ENCODE measurements around the gene DCBLD2. TPM values are rescaled to one million over a fixed set of nuclear protein-coding genes. Genes with fewer than 3 reads are reported as not detected.

The DCBLD2 gene
- total RNA-seq, 1 experiment from 2014 or later, result 48.0 TPM

- Histone ChIP-seq H2AK5ac (ENCODE audit: insufficient read length, low read length) (no peak overlapping the region), H3K18ac (ENCODE audit: insufficient read length, low read depth, low read length) (no peak overlapping the region), H3K79me1 (ENCODE audit: insufficient read depth, low read depth, low read length, poor library complexity, severe bottlenecking) (no peaks in the 10 kb centered on the region), H3K79me2 (ENCODE audit: insufficient read depth, low read length) (no peaks in the 10 kb centered on the region), H3T11ph (ENCODE audit: low read length) (no peak overlapping the region), H2BK15ac (ENCODE audit: low read depth, low read length) (no peak overlapping the region), H3K27me3 (ENCODE audit: insufficient read depth, low read length) (no peaks in the 10 kb centered on the region), H3K23ac (ENCODE audit: insufficient read length, low read depth, low read length) (no peak overlapping the region), H4K20me1 (ENCODE audit: control insufficient read depth, insufficient read depth, insufficient read length) (no peaks in the 10 kb centered on the region), H3K4me1 (ENCODE audit: insufficient read depth, low read length) (no peaks in the 10 kb centered on the region), H2BK20ac (ENCODE audit: low read depth, low read length, poor library complexity, severe bottlenecking) (no peak overlapping the region), H3K4ac (ENCODE audit: low read depth, low read length) (no peak overlapping the region), H3K23me2 (ENCODE audit: insufficient read length, low read depth, low read length, poor library complexity, severe bottlenecking) (no peaks in the 10 kb centered on the region), H2BK5ac (ENCODE audit: insufficient read length, low read length) (no peak overlapping the region), H2BK120ac (ENCODE audit: low read depth, low read length, poor library complexity, severe bottlenecking) (no peak overlapping the region), H2AFZ (ENCODE audit: low read length) (no peak overlapping the region), H2BK12ac (ENCODE audit: insufficient read length, low read depth, low read length) (no peak overlapping the region), H4K5ac (ENCODE audit: insufficient read length, low read depth, low read length) (no peak overlapping the region), H3K9ac (ENCODE audit: extremely low read depth, insufficient read length, low read length) (no peak overlapping the region), H3K4me2 (ENCODE audit: insufficient read depth, insufficient read length, low read length) (no peak overlapping the region), H4K8ac (replicated peaks; ENCODE audit: insufficient read length, low read depth, low read length) (no peak overlapping the region), H3K27ac (ENCODE audit: insufficient read length, low read depth, low read length) (no peak overlapping the region), H3K14ac (ENCODE audit: insufficient read depth, low read length) (no peak overlapping the region), H3K56ac (ENCODE audit: insufficient read length, low read depth, low read length) (no peak overlapping the region), H3K9me3 (ENCODE audit: control insufficient read depth, low read depth, low read length) (no peaks in the 10 kb centered on the region), H4K91ac (ENCODE audit: insufficient read length, low read depth, low read length) (no peak overlapping the region)
- DNase-seq, result no peak
- no peak for TF ChIP-seq CTCF (conservative IDR thresholded peaks at IDR 0.05)
- Mint-ChIP-seq H3K27me3 (ENCODE audit: low read depth) (no peaks in the 10 kb centered on the region), H3K27ac (no peak overlapping the region), H3K4me1 (peaks cover 12 to 14% of the 10 kb centered on the region in 2 experiments), H3K9me3 (no peaks in the 10 kb centered on the region), H3K36me3 (ENCODE audit: insufficient read depth in 1 of 3, low read depth in 3 of 3) (no peaks in the 10 kb centered on the region), H3K4me3 (no peak overlapping the region)
Observed at GRCh38 chr3:98769448-98769847, 132.0 kb downstream of the DCBLD2 start.
